ENCODE results near the gene MATN1. TPM values are rescaled to one million over a fixed set of nuclear protein-coding genes. Genes with fewer than 3 reads are reported as not detected.

Gene MATN1
- total RNA-seq, 1 experiment from 2014 or later = 0.24 TPM

DNA sequence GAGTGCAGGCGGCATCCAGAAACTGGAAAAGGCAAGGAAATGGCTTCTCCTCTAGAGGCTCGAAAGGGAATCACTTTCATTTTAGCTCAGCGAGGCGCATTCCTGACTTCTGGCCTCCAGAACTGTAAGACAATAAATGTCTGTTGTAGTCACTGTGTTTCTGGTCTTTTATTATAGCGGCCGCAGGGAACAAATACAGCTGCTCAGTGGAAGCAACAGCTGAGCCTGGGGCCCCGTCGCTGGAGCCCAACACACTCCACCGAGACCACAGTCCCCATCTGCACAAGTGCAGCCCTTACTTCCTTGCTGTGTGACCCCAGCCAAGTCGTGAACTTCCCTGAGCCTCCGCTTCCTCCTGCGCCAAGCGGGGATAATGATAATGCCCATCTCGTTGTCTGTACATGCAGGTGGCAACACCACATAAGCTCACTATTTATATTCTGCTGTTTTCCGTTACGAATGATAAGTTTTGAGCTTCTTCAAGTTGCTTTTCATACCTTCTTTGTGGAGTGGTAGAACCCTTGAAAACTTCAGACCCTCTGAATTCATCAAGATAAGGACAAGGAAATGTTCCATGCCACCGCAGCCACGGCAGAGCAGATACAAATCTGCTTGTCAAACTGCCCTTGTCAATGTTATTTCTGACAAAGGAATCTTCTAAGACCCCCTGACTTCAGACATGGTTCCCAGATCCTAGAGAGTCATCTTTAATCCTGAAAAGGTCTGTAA lies 37.4 kb upstream of the MATN1 start (continued):
- TF ChIP-seq, protein P1, sequence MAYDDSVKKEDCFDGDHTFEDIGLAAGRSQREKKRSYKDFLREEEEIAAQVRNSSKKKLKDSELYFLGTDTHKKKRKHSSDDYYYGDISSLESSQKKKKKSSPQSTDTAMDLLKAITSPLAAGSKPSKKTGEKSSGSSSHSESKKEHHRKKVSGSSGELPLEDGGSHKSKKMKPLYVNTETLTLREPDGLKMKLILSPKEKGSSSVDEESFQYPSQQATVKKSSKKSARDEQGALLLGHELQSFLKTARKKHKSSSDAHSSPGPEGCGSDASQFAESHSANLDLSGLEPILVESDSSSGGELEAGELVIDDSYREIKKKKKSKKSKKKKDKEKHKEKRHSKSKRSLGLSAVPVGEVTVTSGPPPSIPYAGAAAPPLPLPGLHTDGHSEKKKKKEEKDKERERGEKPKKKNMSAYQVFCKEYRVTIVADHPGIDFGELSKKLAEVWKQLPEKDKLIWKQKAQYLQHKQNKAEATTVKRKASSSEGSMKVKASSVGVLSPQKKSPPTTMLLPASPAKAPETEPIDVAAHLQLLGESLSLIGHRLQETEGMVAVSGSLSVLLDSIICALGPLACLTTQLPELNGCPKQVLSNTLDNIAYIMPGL (CRISPR knock-in tag; IDR thresholded peaks at IDR 0.05) = no peak
- TF ChIP-seq RORB (CRISPR knock-in tag; IDR thresholded peaks at IDR 0.05) = no peak

DNA sequence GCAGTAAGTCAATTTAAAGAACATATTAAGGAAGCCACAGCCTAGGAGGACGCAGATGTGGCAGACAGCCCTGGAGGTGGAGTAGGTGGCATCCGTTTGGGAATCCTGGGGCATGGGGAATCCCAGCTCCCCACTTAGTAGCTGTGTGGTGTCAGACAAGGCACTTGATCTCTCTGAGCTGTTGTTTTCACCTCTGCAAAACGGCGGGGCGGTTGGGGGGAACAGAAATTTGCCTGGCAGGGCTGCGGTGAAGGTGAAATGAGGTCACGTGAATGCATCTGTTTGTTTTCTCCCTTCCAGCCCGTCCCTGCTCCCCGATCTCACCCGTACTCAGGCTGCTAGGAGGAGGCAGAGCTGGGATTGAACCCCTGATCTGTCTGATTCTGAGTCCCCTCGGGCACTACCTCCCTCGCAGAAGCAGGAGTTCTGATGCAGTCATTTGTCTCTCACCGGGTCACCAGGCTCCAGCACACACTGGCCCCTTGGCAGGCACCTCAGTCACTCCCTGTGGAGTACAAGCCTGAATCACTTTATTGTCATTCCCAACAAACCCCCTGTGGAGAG lies 36.4 kb upstream of the MATN1 start:
- ATAC-seq = no peak
- no peak overlapping the region for H3K4me3 Mint-ChIP-seq
- ChIA-PET CTCF (interaction anchor here (1.6 to 2.6 kb wide), 7 partner anchors 8 to 42 kb away, joined by 4 to 17 read pairs (median 6); no protein-coding TSS in a partner anchor), POLR2A (no interaction called here)
- TF ChIP-seq, protein P2, sequence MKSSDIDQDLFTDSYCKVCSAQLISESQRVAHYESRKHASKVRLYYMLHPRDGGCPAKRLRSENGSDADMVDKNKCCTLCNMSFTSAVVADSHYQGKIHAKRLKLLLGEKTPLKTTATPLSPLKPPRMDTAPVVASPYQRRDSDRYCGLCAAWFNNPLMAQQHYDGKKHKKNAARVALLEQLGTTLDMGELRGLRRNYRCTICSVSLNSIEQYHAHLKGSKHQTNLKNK (CRISPR knock-in tag; IDR thresholded peaks at IDR 0.05) = no peak
- no peak for TF ChIP-seq ZNF263 (CRISPR knock-in tag; IDR thresholded peaks at IDR 0.05; ENCODE audit: low read depth)
- no peak for TF ChIP-seq ZNF423 (CRISPR knock-in tag; IDR thresholded peaks at IDR 0.05)
- no peak for TF ChIP-seq IRF2 (CRISPR knock-in tag; IDR thresholded peaks at IDR 0.05; ENCODE audit: borderline replicate concordance, low read depth)
- no peak for TF ChIP-seq CREM (CRISPR knock-in tag; IDR thresholded peaks at IDR 0.05)
- TF ChIP-seq, protein P3, sequence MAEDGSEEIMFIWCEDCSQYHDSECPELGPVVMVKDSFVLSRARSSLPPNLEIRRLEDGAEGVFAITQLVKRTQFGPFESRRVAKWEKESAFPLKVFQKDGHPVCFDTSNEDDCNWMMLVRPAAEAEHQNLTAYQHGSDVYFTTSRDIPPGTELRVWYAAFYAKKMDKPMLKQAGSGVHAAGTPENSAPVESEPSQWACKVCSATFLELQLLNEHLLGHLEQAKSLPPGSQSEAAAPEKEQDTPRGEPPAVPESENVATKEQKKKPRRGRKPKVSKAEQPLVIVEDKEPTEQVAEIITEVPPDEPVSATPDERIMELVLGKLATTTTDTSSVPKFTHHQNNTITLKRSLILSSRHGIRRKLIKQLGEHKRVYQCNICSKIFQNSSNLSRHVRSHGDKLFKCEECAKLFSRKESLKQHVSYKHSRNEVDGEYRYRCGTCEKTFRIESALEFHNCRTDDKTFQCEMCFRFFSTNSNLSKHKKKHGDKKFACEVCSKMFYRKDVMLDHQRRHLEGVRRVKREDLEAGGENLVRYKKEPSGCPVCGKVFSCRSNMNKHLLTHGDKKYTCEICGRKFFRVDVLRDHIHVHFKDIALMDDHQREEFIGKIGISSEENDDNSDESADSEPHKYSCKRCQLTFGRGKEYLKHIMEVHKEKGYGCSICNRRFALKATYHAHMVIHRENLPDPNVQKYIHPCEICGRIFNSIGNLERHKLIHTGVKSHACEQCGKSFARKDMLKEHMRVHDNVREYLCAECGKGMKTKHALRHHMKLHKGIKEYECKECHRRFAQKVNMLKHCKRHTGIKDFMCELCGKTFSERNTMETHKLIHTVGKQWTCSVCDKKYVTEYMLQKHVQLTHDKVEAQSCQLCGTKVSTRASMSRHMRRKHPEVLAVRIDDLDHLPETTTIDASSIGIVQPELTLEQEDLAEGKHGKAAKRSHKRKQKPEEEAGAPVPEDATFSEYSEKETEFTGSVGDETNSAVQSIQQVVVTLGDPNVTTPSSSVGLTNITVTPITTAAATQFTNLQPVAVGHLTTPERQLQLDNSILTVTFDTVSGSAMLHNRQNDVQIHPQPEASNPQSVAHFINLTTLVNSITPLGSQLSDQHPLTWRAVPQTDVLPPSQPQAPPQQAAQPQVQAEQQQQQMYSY (CRISPR knock-in tag; IDR thresholded peaks at IDR 0.05) = no peak
- TF ChIP-seq PRRX2 (CRISPR knock-in tag; IDR thresholded peaks at IDR 0.05) = no peak
- TF ChIP-seq, protein P4, sequence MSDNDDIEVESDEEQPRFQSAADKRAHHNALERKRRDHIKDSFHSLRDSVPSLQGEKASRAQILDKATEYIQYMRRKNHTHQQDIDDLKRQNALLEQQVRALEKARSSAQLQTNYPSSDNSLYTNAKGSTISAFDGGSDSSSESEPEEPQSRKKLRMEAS (CRISPR knock-in tag; IDR thresholded peaks at IDR 0.05) = no peak
- TF ChIP-seq, protein P5, sequence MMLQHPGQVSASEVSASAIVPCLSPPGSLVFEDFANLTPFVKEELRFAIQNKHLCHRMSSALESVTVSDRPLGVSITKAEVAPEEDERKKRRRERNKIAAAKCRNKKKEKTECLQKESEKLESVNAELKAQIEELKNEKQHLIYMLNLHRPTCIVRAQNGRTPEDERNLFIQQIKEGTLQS (CRISPR knock-in tag; conservative IDR thresholded peaks at IDR 0.05) = no peak
- no peak for TF ChIP-seq SP1 (CRISPR knock-in tag; conservative IDR thresholded peaks at IDR 0.05)
- TF ChIP-seq, protein P6, sequence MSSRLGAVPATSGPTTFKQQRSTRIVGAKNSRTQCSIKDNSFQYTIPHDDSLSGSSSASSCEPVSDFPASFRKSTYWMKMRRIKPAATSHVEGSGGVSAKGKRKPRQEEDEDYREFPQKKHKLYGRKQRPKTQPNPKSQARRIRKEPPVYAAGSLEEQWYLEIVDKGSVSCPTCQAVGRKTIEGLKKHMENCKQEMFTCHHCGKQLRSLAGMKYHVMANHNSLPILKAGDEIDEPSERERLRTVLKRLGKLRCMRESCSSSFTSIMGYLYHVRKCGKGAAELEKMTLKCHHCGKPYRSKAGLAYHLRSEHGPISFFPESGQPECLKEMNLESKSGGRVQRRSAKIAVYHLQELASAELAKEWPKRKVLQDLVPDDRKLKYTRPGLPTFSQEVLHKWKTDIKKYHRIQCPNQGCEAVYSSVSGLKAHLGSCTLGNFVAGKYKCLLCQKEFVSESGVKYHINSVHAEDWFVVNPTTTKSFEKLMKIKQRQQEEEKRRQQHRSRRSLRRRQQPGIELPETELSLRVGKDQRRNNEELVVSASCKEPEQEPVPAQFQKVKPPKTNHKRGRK (CRISPR knock-in tag; IDR thresholded peaks at IDR 0.05; ENCODE audit: borderline replicate concordance) = no peak
- TF ChIP-seq, protein P7, sequence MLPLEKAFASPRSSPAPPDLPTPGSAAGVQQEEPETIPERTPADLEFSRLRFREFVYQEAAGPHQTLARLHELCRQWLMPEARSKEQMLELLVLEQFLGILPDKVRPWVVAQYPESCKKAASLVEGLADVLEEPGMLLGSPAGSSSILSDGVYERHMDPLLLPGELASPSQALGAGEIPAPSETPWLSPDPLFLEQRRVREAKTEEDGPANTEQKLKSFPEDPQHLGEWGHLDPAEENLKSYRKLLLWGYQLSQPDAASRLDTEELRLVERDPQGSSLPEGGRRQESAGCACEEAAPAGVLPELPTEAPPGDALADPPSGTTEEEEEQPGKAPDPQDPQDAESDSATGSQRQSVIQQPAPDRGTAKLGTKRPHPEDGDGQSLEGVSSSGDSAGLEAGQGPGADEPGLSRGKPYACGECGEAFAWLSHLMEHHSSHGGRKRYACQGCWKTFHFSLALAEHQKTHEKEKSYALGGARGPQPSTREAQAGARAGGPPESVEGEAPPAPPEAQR (CRISPR knock-in tag; IDR thresholded peaks at IDR 0.05) = no peak
- TF ChIP-seq, protein P8, sequence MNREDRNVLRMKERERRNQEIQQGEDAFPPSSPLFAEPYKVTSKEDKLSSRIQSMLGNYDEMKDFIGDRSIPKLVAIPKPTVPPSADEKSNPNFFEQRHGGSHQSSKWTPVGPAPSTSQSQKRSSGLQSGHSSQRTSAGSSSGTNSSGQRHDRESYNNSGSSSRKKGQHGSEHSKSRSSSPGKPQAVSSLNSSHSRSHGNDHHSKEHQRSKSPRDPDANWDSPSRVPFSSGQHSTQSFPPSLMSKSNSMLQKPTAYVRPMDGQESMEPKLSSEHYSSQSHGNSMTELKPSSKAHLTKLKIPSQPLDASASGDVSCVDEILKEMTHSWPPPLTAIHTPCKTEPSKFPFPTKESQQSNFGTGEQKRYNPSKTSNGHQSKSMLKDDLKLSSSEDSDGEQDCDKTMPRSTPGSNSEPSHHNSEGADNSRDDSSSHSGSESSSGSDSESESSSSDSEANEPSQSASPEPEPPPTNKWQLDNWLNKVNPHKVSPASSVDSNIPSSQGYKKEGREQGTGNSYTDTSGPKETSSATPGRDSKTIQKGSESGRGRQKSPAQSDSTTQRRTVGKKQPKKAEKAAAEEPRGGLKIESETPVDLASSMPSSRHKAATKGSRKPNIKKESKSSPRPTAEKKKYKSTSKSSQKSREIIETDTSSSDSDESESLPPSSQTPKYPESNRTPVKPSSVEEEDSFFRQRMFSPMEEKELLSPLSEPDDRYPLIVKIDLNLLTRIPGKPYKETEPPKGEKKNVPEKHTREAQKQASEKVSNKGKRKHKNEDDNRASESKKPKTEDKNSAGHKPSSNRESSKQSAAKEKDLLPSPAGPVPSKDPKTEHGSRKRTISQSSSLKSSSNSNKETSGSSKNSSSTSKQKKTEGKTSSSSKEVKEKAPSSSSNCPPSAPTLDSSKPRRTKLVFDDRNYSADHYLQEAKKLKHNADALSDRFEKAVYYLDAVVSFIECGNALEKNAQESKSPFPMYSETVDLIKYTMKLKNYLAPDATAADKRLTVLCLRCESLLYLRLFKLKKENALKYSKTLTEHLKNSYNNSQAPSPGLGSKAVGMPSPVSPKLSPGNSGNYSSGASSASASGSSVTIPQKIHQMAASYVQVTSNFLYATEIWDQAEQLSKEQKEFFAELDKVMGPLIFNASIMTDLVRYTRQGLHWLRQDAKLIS (CRISPR knock-in tag; IDR thresholded peaks at IDR 0.05; ENCODE audit: borderline replicate concordance) = no peak
- TF ChIP-seq CBFB (CRISPR knock-in tag; IDR thresholded peaks at IDR 0.05; ENCODE audit: low read depth) = no peak
- TF ChIP-seq ZNF232 (CRISPR knock-in tag; IDR thresholded peaks at IDR 0.05) = no peak
- TF ChIP-seq CREB1 (CRISPR knock-in tag; IDR thresholded peaks at IDR 0.05) = no peak
- peaks cover 3% of the 10 kb centered on the region; the same call in 1 of the 2 replicates for H3K36me3 Mint-ChIP-seq
- peaks cover 9% of the 10 kb centered on the region; the same call in 1 of the 2 replicates for H3K9me3 Mint-ChIP-seq
- no peak for DNase-seq (ENCODE audit: low spot score)
- peaks cover 19% of the 10 kb centered on the region for H3K4me1 Mint-ChIP-seq
- no peak overlapping the region for H3K27ac Mint-ChIP-seq
- no peaks in the 10 kb centered on the region for H3K27me3 Mint-ChIP-seq (ENCODE audit: low read depth)

Data from WTC11 (cell line).